GM18870 (cell line): ENCODE measurements around the gene FRMD1.

Experiments used
- ATAC-seq: cut with Tn5 transposase; IDR thresholded peaks from one replicate; pipeline ENCODE4 v1.9.1; 2021; ENCODE audit warnings: moderate library complexity; ENCODE audit not compliant: unreplicated experiment

FRMD1 gene

DNA sequence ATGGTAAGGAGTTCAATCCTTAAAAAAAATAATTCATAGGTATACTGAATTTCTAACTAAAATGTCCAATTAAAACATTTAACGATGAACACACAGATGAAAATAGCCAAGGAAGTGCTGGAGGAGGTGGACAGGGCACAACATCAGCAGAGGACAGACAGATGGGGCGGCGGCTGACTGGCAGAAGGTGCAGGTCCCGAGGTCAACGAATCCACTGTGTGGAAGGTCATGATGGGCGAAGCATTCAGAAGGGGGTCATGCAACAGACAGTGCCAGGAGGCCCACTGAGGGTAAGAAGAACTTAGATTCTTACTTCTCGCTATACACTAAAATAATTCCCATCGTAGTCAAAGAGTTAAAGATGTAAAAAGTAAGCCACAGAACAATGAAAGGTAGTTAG lies 34.2 kb upstream of the FRMD1 start:
- no peak for ATAC-seq

GRCh38 chr6:168111911-168112310 lies 32.9 kb upstream of the FRMD1 start:
- ATAC-seq: no peak

DNA sequence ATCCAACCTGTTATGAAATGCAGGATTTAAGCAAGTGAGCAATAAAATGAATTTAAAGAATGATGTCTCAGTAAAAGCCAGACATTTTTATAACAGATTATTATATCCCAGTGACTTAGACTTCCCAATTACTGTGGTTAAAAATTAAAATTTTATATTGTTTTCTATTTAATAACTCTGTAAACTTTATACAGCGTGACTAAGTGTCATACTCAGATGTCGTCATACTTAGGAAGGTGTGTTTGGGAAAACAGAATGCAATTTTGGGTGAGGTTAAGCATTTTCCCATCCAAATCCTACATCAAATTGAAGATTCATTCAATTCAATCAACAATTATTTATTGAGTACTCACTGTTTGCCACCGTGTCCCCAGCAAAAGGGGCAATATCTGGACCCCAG lies 31.4 kb upstream of the FRMD1 start:
- no peak for ATAC-seq

- ATAC-seq: no peak
Measured at GRCh38 chr6:168109171-168109570, 30.2 kb upstream of the FRMD1 start.

DNA sequence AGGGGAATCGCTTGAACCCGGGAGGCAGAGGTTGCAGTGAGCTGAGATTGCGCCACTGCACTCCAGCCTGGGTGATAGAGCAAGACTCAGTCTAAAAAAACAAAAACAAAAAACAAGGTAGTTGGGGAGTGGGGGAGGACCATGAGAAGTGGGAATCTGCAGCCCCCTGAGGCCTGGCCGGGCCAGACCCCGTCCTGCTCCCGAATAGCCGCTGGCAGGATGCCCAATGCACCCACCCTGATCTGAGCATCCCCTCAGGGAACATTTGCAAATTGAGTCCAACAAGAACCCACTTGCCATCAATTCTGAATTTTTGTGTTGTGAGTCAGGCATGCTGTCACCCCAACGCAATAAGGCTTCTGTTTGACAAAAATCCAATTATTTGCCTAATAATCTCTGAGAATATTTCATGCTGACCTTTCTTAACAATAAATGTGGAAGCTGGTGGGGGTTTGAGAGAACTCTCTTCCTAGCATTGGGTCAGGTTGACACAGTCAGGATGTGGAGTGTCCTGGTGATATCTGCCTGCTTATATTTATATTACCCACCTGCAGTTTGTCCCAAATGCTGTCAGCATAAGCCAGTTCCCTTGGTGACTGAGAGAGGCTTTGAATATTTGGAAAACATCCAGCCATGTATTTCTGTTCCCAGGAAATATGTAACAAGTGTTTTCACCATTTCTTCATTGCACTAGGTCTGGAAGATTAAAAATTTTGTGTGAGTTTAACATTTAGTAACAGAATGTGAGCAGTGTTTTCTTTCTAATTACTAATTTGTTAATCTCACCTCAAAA lies 28.4 kb upstream of the FRMD1 start:
- no peak for ATAC-seq

DNA sequence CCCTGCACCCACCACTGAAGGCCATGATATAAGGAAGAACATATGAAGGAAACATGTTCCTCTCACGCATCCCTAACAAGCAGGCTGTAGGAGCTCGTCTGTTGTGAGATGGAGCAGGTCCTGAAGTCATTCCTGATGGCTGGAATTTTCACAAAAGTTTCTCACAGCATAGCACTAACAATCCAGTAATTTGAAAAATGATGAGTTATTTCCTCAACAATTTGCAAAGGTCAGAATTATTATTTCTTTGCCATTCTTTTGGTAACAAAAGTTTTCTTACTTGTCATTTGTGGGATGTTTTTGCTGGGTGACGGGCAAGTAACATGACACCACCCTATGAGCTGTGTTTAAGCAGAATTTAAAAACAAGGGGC lies 27.6 kb upstream of the FRMD1 start:
- ATAC-seq: no peak

DNA sequence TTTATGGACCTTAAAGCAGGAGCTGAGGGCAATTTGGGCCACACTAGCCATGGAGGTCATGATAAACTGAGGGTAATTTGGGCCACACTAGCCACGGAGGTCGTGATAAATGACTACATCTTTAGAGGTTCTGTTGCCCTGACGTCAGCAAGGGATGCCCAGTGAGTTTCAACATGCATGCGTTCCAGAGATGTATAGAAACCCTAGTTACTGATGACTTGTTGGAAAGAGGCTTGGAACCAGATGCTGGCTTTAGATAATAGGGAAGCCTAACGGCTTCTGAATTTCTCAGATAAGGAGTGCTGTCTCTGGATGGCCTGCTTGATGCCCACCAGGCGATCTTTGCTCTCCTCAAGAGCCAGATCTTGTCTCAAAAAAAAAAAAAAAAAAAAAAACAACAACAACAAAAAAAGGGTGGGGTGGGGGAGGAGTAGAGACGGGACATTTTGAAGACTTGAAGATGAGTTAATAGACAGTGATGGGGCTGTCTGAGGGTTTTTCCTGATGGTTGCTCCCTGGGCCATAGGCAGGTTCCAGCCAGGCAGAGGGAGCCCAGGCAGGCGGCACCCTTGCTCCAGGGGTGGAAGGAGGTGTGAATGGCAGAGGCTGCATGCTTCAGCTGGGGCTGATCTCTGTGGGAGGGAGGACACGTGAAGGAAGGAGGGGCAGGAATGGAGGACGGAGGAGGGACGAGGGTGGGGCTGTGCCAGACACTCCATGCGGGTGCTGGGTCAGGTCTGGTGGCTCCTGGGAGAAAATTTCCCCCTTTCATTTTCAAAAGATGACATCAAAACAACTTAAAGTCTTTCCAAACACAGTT lies 27.0 kb upstream of the FRMD1 start:
- no peak for ATAC-seq

DNA sequence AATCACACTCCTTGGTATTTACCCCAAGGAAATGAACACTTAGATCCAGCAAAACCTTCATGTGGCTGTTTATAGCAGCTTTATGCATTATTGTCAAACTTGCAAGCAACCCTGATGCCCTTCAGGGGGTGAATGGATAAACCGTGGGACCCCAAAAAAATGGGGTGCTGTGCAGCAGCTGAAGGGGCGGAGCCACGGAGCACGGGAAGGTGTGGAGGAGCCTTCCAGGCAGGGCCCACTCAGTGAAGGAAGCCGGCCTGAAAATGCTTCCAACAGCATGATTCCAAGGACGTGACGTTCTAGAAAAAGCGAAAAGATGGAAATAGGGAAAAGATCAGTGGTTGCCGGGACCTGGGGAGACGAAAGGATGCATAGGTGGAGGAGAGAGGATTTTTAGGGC lies 25.6 kb upstream of the FRMD1 start:
- ATAC-seq: no peak

GRCh38 chr6:168103050-168103830 lies 24.2 kb upstream of the FRMD1 start:
- no peak for ATAC-seq

DNA sequence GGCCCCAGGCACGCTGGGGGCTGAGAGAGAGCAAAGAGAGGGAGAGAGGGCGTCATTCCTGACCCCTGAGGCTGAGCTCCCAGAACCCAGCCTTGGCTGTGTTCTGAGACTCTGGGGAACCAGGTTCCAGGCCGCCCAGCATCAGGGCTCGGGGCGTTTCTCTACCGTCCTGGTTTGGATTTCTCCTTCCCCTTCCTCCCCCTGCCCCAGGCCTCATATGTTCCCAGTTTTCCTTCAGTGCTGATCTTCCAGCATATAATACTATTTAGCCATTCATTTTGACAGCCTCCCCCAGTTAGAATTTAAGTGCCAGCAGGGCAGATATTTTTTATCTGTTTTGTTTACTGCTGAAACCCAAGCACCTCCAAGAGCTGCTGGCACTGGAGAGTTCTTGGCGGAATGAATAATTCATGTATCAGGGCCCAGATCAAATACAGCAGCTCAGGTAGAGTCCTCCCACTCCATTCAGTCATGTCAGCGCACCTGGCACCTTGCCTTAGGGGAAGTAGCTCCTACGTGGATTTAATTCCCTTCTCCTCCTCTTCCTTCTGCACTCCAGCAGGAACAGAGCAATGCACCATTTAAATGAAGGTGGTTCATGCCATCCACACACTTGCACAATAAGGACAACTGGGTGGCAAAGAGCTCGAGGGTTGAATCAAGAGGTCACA lies 23.4 kb upstream of the FRMD1 start:
- no peak for ATAC-seq

- ATAC-seq: no peak
Measured at GRCh38 chr6:168101590-168102314, 22.7 kb upstream of the FRMD1 start.

GRCh38 chr6:168100803-168101589 lies 22.0 kb upstream of the FRMD1 start:
- no peak for ATAC-seq

DNA sequence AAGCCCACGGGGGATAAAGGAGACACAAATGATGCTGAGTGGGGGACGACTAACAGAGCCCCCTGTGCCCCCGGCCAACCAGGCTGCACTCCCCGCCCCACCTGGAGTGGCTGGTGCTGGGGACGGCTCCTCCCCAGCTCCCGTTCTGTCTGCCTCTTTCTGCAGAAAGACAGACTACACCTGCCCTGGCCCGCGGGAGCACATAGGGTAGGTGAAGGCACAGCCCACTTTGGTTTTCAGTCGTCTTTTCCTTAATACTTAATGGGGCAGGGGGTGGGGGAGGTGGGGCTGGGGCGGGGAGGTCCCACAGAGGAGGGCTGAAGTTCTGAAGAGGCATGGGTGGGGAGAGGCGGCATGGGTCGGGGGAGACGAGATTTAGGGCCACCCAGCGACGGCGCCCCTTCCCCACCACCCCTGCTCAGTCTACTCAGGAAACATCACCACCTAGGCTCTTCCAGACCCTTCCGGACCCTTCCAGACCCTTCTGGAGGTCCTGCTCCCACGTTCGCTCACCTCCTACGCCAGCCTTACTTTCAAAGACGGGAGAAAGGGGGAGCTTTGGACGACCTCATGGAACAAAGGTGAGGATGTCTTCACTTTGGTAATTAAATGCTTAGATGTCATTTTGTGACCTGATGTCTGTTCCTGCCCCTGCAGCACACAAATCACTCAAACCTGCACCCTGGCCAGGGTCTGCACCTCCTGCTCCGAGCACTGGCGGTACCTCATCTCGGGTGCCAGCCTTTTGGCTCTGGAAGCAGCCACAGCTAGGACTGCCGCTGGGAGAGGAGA lies 21.2 kb upstream of the FRMD1 start:
- ATAC-seq: no peak

DNA sequence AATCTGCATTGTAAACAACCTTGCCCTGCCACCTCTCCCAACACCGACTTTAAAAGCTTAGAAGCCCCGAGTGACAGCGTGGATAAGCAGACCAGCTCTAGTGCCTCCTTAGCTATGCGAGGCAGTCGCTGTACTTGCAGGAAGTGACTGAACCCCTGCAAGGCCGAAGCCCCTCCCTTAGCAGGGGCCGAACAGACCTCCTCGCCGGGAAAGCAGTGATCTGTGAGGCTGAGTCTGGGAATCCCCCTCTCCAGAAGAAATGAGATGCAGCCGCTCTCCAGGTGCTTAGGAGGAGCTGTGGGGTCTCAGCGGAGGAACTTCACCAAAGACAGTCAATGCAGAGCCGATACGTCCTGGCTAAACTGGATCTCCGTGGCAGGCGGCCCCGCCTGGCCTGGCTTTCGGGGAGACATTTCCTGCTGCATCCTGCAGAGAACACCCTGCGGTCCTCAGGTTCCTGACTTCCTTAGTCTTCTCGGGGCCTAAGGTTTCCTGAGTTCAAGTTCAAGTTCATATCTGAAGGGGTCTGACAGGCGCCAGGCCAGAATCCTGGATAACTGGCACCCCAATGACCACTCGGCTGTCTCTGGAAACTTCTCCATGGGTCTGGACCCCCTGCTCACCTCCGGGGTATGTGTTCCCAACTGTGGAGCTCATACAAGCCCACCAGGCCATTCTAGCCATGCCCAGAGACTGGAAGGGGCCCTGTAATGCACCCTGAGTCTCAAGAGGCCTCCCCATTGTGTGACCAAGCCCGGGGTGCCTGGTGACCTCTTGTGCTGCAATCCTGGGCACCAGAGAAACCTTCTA lies 20.4 kb upstream of the FRMD1 start:
- ATAC-seq: no peak

DNA sequence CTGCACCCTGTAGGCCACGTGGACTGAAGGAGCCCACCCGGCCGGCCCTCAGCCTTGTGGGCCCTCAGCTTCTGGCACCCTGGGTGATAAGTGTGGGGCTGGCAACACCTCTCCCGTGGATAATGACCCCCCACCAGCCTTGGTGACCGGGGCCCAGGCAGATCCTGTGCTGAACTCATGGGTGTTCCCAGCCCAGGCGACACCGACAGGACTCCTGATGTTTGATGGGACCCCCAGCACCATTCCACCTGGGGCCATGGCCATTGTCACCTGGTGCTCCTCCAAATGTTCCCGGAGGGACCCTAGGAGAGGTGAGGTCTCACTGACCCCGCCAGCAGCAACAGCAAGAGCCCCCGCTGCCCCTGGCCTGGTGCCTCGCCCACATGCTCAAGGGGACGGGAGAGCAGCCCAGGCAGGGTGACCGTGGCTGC lies 19.4 kb upstream of the FRMD1 start:
- ATAC-seq: no peak

DNA sequence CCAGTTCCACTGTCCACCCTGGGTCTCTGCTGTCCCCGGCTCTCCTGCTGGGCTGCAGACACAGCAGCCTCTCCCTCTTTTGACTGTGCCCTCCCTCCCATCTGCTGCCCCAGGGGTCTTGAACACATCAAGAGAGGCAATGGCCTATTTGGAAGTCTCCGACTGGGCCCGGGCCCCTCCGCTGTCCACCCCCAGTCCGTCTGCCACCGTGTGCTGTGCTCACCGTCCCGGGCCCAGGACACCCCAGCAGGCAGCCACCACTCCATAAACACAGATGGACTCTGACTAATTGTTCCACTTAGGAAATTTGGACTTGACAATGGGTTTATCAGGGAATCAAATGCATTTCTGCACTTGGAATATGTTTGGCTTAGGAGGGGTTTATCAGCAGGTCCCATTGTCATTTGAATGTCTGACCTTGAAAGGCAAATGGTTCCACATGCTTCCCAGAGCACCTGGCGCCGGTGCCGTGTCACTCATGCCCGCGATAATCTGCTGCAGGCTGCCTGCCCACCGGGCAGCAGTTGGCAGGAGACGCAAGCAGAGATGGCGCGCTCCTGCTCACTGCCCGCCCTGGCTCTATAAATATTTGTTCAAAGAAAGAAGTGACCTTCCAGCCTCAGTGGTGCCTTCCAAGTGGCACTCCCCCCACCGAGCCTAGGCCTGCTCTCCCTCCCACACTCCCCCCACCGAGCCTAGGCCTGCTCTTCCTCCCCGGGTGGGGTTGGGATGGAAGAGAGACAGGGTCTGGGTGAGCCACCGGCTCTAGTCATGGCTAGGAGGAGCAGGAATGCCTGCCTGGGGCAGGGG lies 18.8 kb upstream of the FRMD1 start:
- no peak for ATAC-seq

DNA sequence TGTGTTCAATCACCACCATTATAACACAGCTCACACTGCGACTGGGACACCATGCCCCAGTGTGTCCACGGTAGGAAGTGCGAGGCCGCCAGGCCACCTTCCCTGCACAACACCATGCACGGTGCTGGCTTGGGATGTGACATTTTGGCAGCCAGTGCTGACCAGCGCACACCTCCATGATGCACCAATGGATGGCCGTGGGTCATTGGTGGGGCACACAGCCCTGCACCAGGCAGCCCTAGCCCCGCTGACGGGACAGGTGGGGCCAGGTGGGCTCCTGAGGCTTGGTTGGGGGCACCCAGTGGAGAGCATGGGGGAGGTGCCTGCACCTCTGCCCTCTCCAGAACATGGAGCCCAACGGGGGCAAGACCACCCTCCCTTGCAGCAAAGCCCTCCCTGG lies 18.2 kb upstream of the FRMD1 start:
- no peak for ATAC-seq
